Measurements from ENCODE around the gene HENMT1.

HENMT1 gene

GRCh38 chr1:108600504-108600903 is 60.4 kb downstream of the HENMT1 start:
- Histone ChIP-seq H3K4me3 (ENCODE audit: low read depth, low read length) (no peak overlapping the region), H3K9ac (ENCODE audit: low read depth, low read length) (no peak overlapping the region), H3K36me3 (ENCODE audit: control insufficient read depth, insufficient read depth, low read length) (peaks cover 30% of the 10 kb centered on the region), H3K9me3 (ENCODE audit: control insufficient read depth, insufficient read depth, low read length) (no peaks in the 10 kb centered on the region), H3K27ac (ENCODE audit: low read depth, low read length) (no peak overlapping the region), H3K27me3 (ENCODE audit: control insufficient read depth, insufficient read depth, low read length) (no peaks in the 10 kb centered on the region), H3K4me1 (ENCODE audit: control insufficient read depth, insufficient read depth, low read length) (no peaks in the 10 kb centered on the region)

- H3K27me3 ChIP-seq (ENCODE audit: control insufficient read depth, insufficient read depth, low read length) = no peaks in the 10 kb centered on the region
- H3K27ac ChIP-seq (ENCODE audit: low read depth, low read length) = no peak overlapping the region
- H3K9ac ChIP-seq (ENCODE audit: low read depth, low read length) = no peak overlapping the region
- no peaks in the 10 kb centered on the region for H3K4me1 ChIP-seq (ENCODE audit: control insufficient read depth, insufficient read depth, low read length)
- no peaks in the 10 kb centered on the region for H3K9me3 ChIP-seq (ENCODE audit: control insufficient read depth, insufficient read depth, low read length)
- H3K36me3 ChIP-seq (ENCODE audit: control insufficient read depth, insufficient read depth, low read length) = peaks cover 19% of the 10 kb centered on the region
- H3K4me3 ChIP-seq (ENCODE audit: low read depth, low read length) = no peak overlapping the region
Observed at GRCh38 chr1:108598340-108598739, 62.6 kb downstream of the HENMT1 start.

Data from HUES48 (cell line).